Neural cell (in vitro differentiated cells): ENCODE measurements around the gene NPAS3. TPM values are rescaled to one million over a fixed set of nuclear protein-coding genes. Genes with fewer than 3 reads are reported as not detected.

Source experiments
- H2AFZ ChIP-seq: fragments of 200-600, 300-800 bp; sonication (generic), shearing (Covaris generic); 2 replicates; pipeline ENCODE4 v1.6.0; 2014; ENCODE audit warnings: low read depth, mild to moderate bottlenecking, antibody characterized with exemption, low read length, moderate library complexity
- H3F3A ChIP-seq: fragments of 200-600 bp; shearing (Covaris generic); 2 replicates; pipeline ENCODE4 v1.6.1; 2016; ENCODE audit warnings: mild to moderate bottlenecking, moderate library complexity, mixed read lengths, antibody characterized with exemption, low read length; ENCODE audit not compliant: insufficient read depth, poor library complexity, severe bottlenecking
- H3K27ac ChIP-seq: fragments of 200-600, 300-800 bp; sonication (generic), shearing (Covaris generic); 2 replicates; pipeline ENCODE4 v1.5.1; 2014; ENCODE audit warnings: mild to moderate bottlenecking, low read length, moderate library complexity
- H3K27me3 ChIP-seq: fragments of 300-800, 200-600 bp; sonication (generic), shearing (Covaris generic); 2 replicates; pipeline ENCODE4 v1.6.0; 2014; ENCODE audit warnings: mild to moderate bottlenecking, low read depth, low read length, moderate library complexity; ENCODE audit not compliant: insufficient read depth
- H3K36me3 ChIP-seq: fragments of 300-800, 200-600 bp; sonication (generic), shearing (Covaris generic); 2 replicates; pipeline ENCODE4 v1.5.1; 2014; ENCODE audit warnings: mild to moderate bottlenecking, antibody characterized with exemption, low read length, moderate library complexity; ENCODE audit not compliant: insufficient read depth
- H3K4me2 ChIP-seq: fragments of 300-800, 200-600 bp; sonication (generic), shearing (Covaris generic); 2 replicates; pipeline ENCODE4 v1.6.0; 2014; ENCODE audit warnings: mild to moderate bottlenecking, low read length
- H3K4me3 ChIP-seq: fragments of 300-800, 200-600 bp; sonication (generic), shearing (Covaris generic); 2 replicates; pipeline ENCODE4 v1.5.1; 2014; ENCODE audit warnings: mild to moderate bottlenecking, low read length, moderate library complexity
- H3K79me2 ChIP-seq: fragments of 200-600 bp; shearing (Covaris generic); replicated peaks from 2 replicates; pipeline ENCODE4 v1.6.0; 2014; ENCODE audit warnings: mild to moderate bottlenecking, low read length, moderate library complexity; ENCODE audit not compliant: insufficient read depth
- H3K9ac ChIP-seq: fragments of 300-800, 200-600 bp; sonication (generic), shearing (Covaris generic); 2 replicates; pipeline ENCODE4 v1.6.1; 2016; ENCODE audit warnings: mild to moderate bottlenecking, low read length, mixed read lengths
- H3K9me2 ChIP-seq: fragments of 200-600 bp; shearing (Covaris generic); 2 replicates; pipeline ENCODE4 v1.6.1; 2016; ENCODE audit warnings: mild to moderate bottlenecking, low read length, mixed read lengths; ENCODE audit not compliant: insufficient read depth
- H3K9me3 ChIP-seq: fragments of 200-600, 300-800 bp; sonication (generic), shearing (Covaris generic); 2 replicates; pipeline ENCODE4 v1.6.1; 2016; ENCODE audit warnings: mild to moderate bottlenecking, mixed run types, low read length, moderate library complexity, mixed read lengths
- H4K20me1 ChIP-seq: fragments of 200-600 bp; shearing (Covaris generic); 2 replicates; pipeline ENCODE4 v1.6.1; 2016; ENCODE audit warnings: mild to moderate bottlenecking, mixed run types; ENCODE audit not compliant: insufficient read depth
- EP300 ChIP-seq: fragments of 450-650 bp; conservative IDR thresholded peaks from 2 replicates; pipeline ENCODE4 v1.6.1; 2014; ENCODE audit warnings: antibody characterized with exemption, mild to moderate bottlenecking, moderate library complexity; ENCODE audit not compliant: poor library complexity, severe bottlenecking
- EZH2 ChIP-seq: fragments of 200-600, 300-800 bp; shearing (Covaris generic), sonication (generic); IDR thresholded peaks from 2 replicates; pipeline ENCODE4 v1.6.1; 2014; ENCODE audit warnings: antibody characterized with exemption, low read length, borderline replicate concordance, mild to moderate bottlenecking; ENCODE audit not compliant: insufficient read depth, poor library complexity, severe bottlenecking
- MXI1 ChIP-seq: fragments of 450-650 bp; conservative IDR thresholded peaks from 2 replicates; pipeline ENCODE4 v1.6.1; 2014; ENCODE audit warnings: antibody characterized with exemption, mild to moderate bottlenecking; ENCODE audit not compliant: poor library complexity, severe bottlenecking
- POLR2AphosphoS5 ChIP-seq: IDR thresholded peaks from 2 replicates; pipeline ENCODE4 v1.6.1; 2012
- RAD21 ChIP-seq: fragments of 450-650 bp; conservative IDR thresholded peaks from 2 replicates; pipeline ENCODE4 v1.6.1; 2014; ENCODE audit warnings: antibody characterized with exemption, mild to moderate bottlenecking, moderate library complexity
- SMC3 ChIP-seq: fragments of 450-650 bp; conservative IDR thresholded peaks from 2 replicates; pipeline ENCODE4 v1.6.1; 2014; ENCODE audit warnings: antibody characterized with exemption, mild to moderate bottlenecking, moderate library complexity; ENCODE audit not compliant: poor library complexity
- TAF1 ChIP-seq: IDR thresholded peaks from 2 replicates; pipeline ENCODE4 v1.6.1; 2012; ENCODE audit warnings: low read depth
- polyA plus RNA-seq: library from polyadenylated mRNA; depleted of rRNA; stranded (reverse); fragments of >200 nt; gene quantifications from 2 replicates; pipeline ENCODE4 v1.2.3, GENCODE V29; 2014
- TF ChIP-seq, protein P1 (sequence below): fragments of 450-650 bp; IDR thresholded peaks from 2 replicates; pipeline ENCODE4 v1.5.1; 2014; ENCODE audit warnings: antibody characterized with exemption, mild to moderate bottlenecking, moderate library complexity; ENCODE audit not compliant: poor library complexity, severe bottlenecking
- TF ChIP-seq, protein P2 (sequence below): IDR thresholded peaks from 2 replicates; pipeline ENCODE4 v1.6.1; 2012; ENCODE audit warnings: borderline replicate concordance

NPAS3 gene
- polyA plus RNA-seq, 1 donor from 2014 or later: 1.3 TPM

DNA sequence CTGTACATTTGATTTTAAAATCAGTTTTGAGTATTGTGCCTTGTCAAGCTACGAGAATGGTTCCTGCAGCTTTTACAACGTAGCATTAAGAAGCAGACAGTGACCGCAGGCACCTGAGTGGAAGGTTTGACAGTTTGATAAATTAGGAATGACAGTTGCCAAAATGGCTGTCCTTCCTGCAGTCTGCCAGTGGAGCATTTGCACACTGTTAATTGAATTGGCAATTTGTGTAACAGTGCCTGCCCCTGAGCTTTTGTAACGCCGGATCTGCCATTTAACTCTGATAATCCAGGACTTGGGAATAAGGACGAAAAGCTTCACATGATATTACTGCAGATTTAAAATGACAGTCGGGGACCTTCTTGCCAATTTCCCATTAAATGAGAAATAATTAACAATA, 385.3 kb downstream of the NPAS3 start:
- Histone ChIP-seq H3K9ac (no peak overlapping the region), H3K27ac (no peak overlapping the region), H3F3A (no peaks in the 10 kb centered on the region), H3K36me3 (no peaks in the 10 kb centered on the region), H3K79me2 (no peaks in the 10 kb centered on the region), H2AFZ (no peak overlapping the region), H3K9me2 (no peaks in the 10 kb centered on the region), H3K27me3 (no peaks in the 10 kb centered on the region), H3K4me3 (no peak overlapping the region), H3K4me2 (no peak overlapping the region), H4K20me1 (no peaks in the 10 kb centered on the region), H3K9me3 (no peaks in the 10 kb centered on the region)
- TF ChIP-seq EP300 (no peak), EZH2 (no peak), SMC3 (no peak), POLR2AphosphoS5 (no peak), RAD21 (no peak)
- TF ChIP-seq, protein P1, sequence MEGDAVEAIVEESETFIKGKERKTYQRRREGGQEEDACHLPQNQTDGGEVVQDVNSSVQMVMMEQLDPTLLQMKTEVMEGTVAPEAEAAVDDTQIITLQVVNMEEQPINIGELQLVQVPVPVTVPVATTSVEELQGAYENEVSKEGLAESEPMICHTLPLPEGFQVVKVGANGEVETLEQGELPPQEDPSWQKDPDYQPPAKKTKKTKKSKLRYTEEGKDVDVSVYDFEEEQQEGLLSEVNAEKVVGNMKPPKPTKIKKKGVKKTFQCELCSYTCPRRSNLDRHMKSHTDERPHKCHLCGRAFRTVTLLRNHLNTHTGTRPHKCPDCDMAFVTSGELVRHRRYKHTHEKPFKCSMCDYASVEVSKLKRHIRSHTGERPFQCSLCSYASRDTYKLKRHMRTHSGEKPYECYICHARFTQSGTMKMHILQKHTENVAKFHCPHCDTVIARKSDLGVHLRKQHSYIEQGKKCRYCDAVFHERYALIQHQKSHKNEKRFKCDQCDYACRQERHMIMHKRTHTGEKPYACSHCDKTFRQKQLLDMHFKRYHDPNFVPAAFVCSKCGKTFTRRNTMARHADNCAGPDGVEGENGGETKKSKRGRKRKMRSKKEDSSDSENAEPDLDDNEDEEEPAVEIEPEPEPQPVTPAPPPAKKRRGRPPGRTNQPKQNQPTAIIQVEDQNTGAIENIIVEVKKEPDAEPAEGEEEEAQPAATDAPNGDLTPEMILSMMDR: no peak
- TF ChIP-seq, protein P2, sequence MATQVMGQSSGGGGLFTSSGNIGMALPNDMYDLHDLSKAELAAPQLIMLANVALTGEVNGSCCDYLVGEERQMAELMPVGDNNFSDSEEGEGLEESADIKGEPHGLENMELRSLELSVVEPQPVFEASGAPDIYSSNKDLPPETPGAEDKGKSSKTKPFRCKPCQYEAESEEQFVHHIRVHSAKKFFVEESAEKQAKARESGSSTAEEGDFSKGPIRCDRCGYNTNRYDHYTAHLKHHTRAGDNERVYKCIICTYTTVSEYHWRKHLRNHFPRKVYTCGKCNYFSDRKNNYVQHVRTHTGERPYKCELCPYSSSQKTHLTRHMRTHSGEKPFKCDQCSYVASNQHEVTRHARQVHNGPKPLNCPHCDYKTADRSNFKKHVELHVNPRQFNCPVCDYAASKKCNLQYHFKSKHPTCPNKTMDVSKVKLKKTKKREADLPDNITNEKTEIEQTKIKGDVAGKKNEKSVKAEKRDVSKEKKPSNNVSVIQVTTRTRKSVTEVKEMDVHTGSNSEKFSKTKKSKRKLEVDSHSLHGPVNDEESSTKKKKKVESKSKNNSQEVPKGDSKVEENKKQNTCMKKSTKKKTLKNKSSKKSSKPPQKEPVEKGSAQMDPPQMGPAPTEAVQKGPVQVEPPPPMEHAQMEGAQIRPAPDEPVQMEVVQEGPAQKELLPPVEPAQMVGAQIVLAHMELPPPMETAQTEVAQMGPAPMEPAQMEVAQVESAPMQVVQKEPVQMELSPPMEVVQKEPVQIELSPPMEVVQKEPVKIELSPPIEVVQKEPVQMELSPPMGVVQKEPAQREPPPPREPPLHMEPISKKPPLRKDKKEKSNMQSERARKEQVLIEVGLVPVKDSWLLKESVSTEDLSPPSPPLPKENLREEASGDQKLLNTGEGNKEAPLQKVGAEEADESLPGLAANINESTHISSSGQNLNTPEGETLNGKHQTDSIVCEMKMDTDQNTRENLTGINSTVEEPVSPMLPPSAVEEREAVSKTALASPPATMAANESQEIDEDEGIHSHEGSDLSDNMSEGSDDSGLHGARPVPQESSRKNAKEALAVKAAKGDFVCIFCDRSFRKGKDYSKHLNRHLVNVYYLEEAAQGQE: no peak

DNA sequence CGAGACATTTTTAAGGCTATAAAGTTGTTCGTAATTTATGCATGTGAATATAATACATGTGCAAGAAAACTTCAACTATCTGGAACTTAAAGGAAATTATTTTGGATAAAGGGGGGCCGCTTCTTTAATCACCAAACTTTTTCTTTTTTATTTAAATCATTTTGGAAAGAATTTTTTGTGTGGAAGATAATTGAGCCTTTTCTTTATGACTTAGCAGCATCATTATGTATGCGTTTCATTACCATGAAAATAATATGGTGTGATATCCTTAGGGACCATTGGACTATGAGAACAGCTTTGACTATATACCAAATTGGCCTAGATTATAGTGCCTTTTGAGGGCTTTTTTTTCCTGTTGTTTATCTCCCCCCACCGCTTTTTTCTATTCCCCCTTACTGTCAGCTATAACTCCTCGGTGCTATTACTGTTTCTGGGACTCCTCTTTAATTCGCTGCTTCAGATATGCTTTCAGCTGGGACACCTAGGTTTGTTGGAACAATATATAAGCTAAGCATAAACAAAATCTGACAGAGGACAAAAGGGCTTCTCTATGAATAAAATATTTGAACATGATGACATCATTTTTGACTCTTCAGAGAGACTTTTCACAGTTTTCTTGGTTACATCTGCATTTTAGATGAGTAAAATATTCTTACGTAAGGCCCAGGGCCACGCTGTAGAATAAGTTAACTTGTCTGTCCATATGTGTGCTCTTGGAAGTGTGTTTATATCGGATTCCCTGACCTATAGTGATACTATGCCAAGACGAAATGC, 392.7 kb downstream of the NPAS3 start:
- no peak for TF ChIP-seq SMC3
- TF ChIP-seq, protein P2: no peak
- TF ChIP-seq, protein P1: no peak
- no peak for TF ChIP-seq RAD21
- TF ChIP-seq EZH2: no peak
- TF ChIP-seq POLR2AphosphoS5: no peak
- TF ChIP-seq EP300: no peak
- TF ChIP-seq TAF1: no peak
- no peak for TF ChIP-seq MXI1
- Histone ChIP-seq H3K9ac (no peak overlapping the region), H3K79me2 (no peaks in the 10 kb centered on the region), H3K27ac (no peak overlapping the region), H2AFZ (no peak overlapping the region), H3K27me3 (no peaks in the 10 kb centered on the region), H3K4me2 (no peak overlapping the region), H3K9me2 (no peaks in the 10 kb centered on the region), H3K36me3 (no peaks in the 10 kb centered on the region), H3F3A (no peaks in the 10 kb centered on the region), H4K20me1 (no peaks in the 10 kb centered on the region), H3K9me3 (no peaks in the 10 kb centered on the region), H3K4me3 (no peak overlapping the region)
